Kidney (tissue), 14 donors: ENCODE data around the gene CDH12. TPM values are rescaled to one million over a fixed set of nuclear protein-coding genes. Genes with fewer than 3 reads are reported as not detected.
"Not testable (repeated sequence)": the region's sequence is repeated elsewhere in the genome, so short reads cannot be mapped to it uniquely, and the experiment has no call there.

Experiments used
- DNase-seq, 5 donors: peaks; one replicate each; pipeline ENCODE4 v3.0.0-alpha.2; 2013 to 2020
- FAIRE-seq: peaks from 2 replicates; lab custom pipeline; 2012; peaks lifted over from hg19 to GRCh38; lab: Jason Lieb, UNC
- H3K27ac ChIP-seq, 2 donors: one replicate each; pipeline ENCODE4 v1.7.0; 2013; ENCODE audit warnings: low read depth in 2 of 2, low read length in 2 of 2, inconsistent platforms in 1 of 2
- H3K27me3 ChIP-seq: one replicate; pipeline ENCODE4 v1.7.1; 2013; ENCODE audit warnings: low read length, inconsistent platforms; ENCODE audit not compliant: control insufficient read depth, insufficient read depth
- H3K36me3 ChIP-seq, 3 donors: one replicate each; pipeline versions ENCODE4 v1.7.0 to v1.7.1; 2013; ENCODE audit warnings: low read length in 3 of 3, control low read depth in 1 of 3, inconsistent platforms in 1 of 3; ENCODE audit not compliant: insufficient read depth in 3 of 3, control insufficient read depth in 2 of 3
- H3K4me1 ChIP-seq, 3 donors: one replicate each; pipeline versions ENCODE4 v1.7.0 to v1.7.1; 2013; ENCODE audit warnings: low read length in 3 of 3, inconsistent platforms in 1 of 3, low read depth in 1 of 3; ENCODE audit not compliant: control insufficient read depth in 2 of 3, insufficient read depth in 2 of 3
- H3K4me3 ChIP-seq, 3 donors: one replicate each; pipeline versions ENCODE4 v1.7.0 to v1.8.1; 2013; ENCODE audit warnings: low read length in 3 of 3, control low read depth in 1 of 3, inconsistent platforms in 1 of 3
- H3K9ac ChIP-seq, 3 donors: one replicate each; pipeline versions ENCODE4 v1.7.0 to v1.7.1; 2013; ENCODE audit warnings: low read length in 3 of 3, control low read depth in 1 of 3, inconsistent platforms in 1 of 3
- H3K9me3 ChIP-seq, 3 donors: one replicate each; pipeline versions ENCODE4 v1.7.0 to v1.7.1; 2013; ENCODE audit warnings: low read length in 3 of 3, control low read depth in 1 of 3, inconsistent platforms in 1 of 3; ENCODE audit not compliant: control insufficient read depth in 2 of 3, insufficient read depth in 1 of 3
- intact Hi-C: fragments of 100-400 bp; cut with DNase I; formaldehyde crosslinking; loops from one replicate; pipeline ENCODE4 v1.11.1; 2022
- polyA plus RNA-seq: library from polyadenylated mRNA; stranded (reverse); fragments of 350-450 nt; fragmentation: Illumina TruSeq; extraction: RNeasy Lipid Tissue Mini Kit (QIAGEN cat#74804); gene quantifications from one replicate; pipeline ENCODE4 v1.2.3, GENCODE V29; 2014; ENCODE audit warnings: low read depth, low replicate concordance; ENCODE audit not compliant: insufficient read depth
- total RNA-seq: library from RNA; stranded (reverse); fragmentation: NEBNext Ultra II Directional; extraction: Animal tissue kit (Norgen Biotek cat#: 25700); gene quantifications from one replicate; pipeline ENCODE4 v1.2.1, GENCODE V29; 2021
- TF ChIP-seq, protein P1 (sequence below): IDR thresholded peaks from 3 replicates; pipeline ENCODE4 v1.5.1; 2012; ENCODE audit warnings: mild to moderate bottlenecking, moderate library complexity, borderline replicate concordance; ENCODE audit not compliant: insufficient read depth; ENCODE audit errors: extremely low read depth
- donor health status: control.
- donor health status: control.
- donor health status: control.
- donor health status: control.
- donor health status: control.
- donor health status: DM: yes; HTN: yes; CAD: no.
- donor health status: Normal renal cell carcinoma (clear cell type).

The CDH12 gene
- total and polyA plus RNA-seq, 2 donors from 2014 or later: 0.17 TPM; not detected in 1

DNA sequence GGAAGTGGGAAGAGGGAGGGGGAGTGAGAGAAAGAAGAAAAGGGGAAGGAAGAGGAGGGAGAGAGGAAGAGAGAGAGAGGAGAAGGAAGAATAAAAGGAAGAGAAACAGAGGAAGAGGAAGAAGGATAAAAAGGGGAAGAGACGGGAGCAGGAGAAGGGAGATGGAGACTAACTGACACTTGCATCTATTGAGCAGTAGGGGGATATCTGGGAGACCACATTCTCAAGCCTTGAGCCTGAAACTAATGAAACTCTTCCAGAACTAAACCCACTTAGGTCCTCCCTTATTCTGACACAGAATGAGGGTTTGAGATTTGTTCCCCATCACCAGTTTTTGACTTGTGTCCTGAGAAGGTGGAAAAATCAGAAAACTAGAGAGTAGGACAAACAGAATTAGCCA lies 533.3 kb downstream of the CDH12 start:
- Histone ChIP-seq H3K27ac (no peak overlapping the region), H3K36me3 (no peaks in the 10 kb centered on the region), H3K4me3 (no peak overlapping the region), H3K27me3 (no peaks in the 10 kb centered on the region), H3K9ac (no peak overlapping the region), H3K9me3 (no peaks in the 10 kb centered on the region), H3K4me1 (no peaks in the 10 kb centered on the region)
- FAIRE-seq (no peak), DNase-seq (no peak)
- intact Hi-C loops: no loop called here
- TF ChIP-seq, protein P1, sequence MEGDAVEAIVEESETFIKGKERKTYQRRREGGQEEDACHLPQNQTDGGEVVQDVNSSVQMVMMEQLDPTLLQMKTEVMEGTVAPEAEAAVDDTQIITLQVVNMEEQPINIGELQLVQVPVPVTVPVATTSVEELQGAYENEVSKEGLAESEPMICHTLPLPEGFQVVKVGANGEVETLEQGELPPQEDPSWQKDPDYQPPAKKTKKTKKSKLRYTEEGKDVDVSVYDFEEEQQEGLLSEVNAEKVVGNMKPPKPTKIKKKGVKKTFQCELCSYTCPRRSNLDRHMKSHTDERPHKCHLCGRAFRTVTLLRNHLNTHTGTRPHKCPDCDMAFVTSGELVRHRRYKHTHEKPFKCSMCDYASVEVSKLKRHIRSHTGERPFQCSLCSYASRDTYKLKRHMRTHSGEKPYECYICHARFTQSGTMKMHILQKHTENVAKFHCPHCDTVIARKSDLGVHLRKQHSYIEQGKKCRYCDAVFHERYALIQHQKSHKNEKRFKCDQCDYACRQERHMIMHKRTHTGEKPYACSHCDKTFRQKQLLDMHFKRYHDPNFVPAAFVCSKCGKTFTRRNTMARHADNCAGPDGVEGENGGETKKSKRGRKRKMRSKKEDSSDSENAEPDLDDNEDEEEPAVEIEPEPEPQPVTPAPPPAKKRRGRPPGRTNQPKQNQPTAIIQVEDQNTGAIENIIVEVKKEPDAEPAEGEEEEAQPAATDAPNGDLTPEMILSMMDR: no peak

DNA sequence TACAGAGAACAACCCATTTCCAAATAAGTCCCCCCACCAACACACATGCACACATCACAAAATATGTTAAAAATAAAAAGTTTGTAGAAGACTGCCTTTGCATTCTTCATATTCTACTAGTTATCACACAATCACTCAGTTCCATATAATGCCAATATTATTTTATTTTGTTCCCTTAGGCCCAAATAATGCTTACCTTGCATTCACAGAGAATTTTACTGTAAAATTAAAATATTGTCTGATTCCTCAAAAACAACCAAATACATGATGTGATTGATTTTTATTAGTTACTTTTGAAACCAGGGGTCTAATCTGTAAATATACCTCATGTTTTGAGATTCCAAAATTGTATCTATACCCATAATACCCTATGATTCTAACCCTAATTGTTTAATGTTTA lies 536.9 kb downstream of the CDH12 start:
- FAIRE-seq: no peak

DNA sequence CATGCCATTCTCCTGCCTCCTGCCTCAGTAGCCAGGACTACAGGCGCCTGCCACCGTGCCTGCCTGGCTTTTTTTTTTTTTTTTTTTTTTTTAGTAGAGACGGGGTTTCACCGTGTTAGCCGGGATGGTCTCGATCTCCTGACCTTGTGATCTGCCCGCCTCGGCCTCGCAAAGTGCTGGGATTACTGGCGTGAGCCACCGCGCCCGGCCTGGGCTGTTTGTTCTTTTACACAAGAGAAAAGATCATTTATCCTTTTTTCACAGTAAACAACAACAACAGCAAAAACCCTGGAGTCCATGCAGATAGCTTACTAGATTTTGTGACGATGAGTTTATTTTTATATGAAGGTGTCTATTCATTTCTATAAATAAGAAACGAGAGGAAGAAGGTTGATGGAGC lies 538.1 kb downstream of the CDH12 start:
- FAIRE-seq, DNase-seq, intact Hi-C loops: not testable (repeated sequence)

More for the DNA sequence above, 536.9 kb downstream of the CDH12 start:
- TF ChIP-seq, protein P1: no peak
- Histone ChIP-seq H3K27ac (no peak overlapping the region), H3K4me1 (no peaks in the 10 kb centered on the region), H3K36me3 (no peaks in the 10 kb centered on the region), H3K9me3 (no peaks in the 10 kb centered on the region), H3K4me3 (no peak overlapping the region), H3K27me3 (no peaks in the 10 kb centered on the region), H3K9ac (no peak overlapping the region)
- DNase-seq: no peak
- intact Hi-C loops: no loop called here

DNA sequence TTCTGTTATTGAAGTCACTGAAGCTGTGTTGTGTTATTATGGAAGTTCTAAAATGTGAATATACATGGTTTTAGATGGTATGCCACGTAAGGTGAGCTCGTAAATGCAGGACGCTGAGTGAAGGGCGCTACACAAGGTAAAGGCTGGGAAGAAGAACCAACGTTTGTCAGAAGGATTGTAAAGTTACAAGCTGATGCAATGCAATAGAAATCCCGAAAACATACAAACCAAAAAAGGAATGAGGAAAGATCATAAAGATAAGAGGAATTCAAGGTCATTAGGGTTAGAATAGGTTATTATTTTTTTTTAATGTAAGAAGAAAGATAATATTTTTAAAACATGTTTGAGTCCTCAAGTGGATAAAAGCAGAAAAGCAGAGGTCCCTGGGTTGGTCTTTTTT lies 538.6 kb downstream of the CDH12 start:
- DNase-seq (no peak), FAIRE-seq (no peak)
- Histone ChIP-seq H3K27ac (no peak overlapping the region), H3K4me3 (no peak overlapping the region), H3K9me3 (no peaks in the 10 kb centered on the region), H3K4me1 (no peaks in the 10 kb centered on the region), H3K36me3 (no peaks in the 10 kb centered on the region), H3K9ac (no peak overlapping the region), H3K27me3 (no peaks in the 10 kb centered on the region)
- intact Hi-C loops: no loop called here
- TF ChIP-seq, protein P1: no peak

More for the DNA sequence above, 538.1 kb downstream of the CDH12 start:
- H3K4me3 ChIP-seq, H3K9ac ChIP-seq, H3K27ac ChIP-seq, H3K27me3 ChIP-seq, H3K4me1 ChIP-seq, H3K9me3 ChIP-seq, H3K36me3 ChIP-seq: not testable (repeated sequence)
